Measurements from ENCODE around the gene RAD51B. TPM values are rescaled to one million over a fixed set of nuclear protein-coding genes. Genes with fewer than 3 reads are reported as not detected.

RAD51B gene
- polyA plus RNA-seq, 3 donors = 3.6 to 11.6 (median 9.4) TPM

DNA sequence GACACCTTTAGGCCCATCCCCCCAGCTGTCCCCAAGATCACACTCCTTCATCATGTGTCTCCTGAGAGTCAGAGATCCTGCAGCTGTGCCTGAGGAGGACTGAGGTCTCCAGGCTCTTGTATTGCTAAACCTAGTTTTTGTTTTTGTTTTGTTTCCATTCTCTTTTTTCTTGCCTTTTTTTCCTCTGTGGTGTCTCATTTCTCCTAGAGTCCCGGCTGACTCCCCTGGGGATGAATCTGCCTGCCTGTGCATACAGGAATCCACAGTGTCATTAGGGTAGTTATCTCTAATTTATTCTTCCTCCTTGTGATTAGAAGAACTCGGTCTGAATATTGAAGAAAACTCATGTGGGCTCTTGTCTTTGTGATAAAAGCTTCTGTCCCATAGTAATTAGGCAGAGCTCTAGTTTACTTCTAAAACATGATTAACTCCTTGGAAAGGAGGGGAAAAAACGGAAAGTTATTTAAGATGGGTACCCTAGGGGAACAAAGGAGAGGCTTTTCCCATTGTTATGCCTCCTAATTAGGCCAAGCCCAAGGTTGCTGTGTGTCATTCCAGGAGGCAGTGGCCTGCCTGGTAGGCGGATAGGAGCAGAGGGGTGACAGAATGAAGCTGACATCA is 630.1 kb downstream of the RAD51B start:
- TF ChIP-seq, protein P1, sequence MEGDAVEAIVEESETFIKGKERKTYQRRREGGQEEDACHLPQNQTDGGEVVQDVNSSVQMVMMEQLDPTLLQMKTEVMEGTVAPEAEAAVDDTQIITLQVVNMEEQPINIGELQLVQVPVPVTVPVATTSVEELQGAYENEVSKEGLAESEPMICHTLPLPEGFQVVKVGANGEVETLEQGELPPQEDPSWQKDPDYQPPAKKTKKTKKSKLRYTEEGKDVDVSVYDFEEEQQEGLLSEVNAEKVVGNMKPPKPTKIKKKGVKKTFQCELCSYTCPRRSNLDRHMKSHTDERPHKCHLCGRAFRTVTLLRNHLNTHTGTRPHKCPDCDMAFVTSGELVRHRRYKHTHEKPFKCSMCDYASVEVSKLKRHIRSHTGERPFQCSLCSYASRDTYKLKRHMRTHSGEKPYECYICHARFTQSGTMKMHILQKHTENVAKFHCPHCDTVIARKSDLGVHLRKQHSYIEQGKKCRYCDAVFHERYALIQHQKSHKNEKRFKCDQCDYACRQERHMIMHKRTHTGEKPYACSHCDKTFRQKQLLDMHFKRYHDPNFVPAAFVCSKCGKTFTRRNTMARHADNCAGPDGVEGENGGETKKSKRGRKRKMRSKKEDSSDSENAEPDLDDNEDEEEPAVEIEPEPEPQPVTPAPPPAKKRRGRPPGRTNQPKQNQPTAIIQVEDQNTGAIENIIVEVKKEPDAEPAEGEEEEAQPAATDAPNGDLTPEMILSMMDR (IDR thresholded peaks at IDR 0.05) = no peak
- Histone ChIP-seq H3K4me2 (replicated peaks; ENCODE audit: extremely low read depth, low read length, poor library complexity, severe bottlenecking) (no peak overlapping the region), H3K27ac (ENCODE audit: low read depth in 1 of 2, low read length in 2 of 2) (no peak overlapping the region), H4K20me1 (ENCODE audit: insufficient read depth, low read length) (no peaks in the 10 kb centered on the region), H3K27me3 (ENCODE audit: control insufficient read depth in 2 of 2, insufficient read depth in 2 of 2, low read length in 2 of 2) (no peaks in the 10 kb centered on the region), H3K79me2 (ENCODE audit: insufficient read depth, low read length) (no peaks in the 10 kb centered on the region), H3K36me3 (replicated peaks in 1 of 2; ENCODE audit: control insufficient read depth in 1 of 2, insufficient read depth in 2 of 2, low read length in 2 of 2) (no peaks in the 10 kb centered on the region), H3K9me3 (replicated peaks in 1 of 2; ENCODE audit: control insufficient read depth in 1 of 2, insufficient read depth in 1 of 2, low read length in 2 of 2) (peaks cover 3 to 4% of the 10 kb centered on the region in 2 donors), H3K9ac (ENCODE audit: insufficient read depth, low read length, poor library complexity, severe bottlenecking) (no peak overlapping the region), H3K4me1 (ENCODE audit: control insufficient read depth in 1 of 2, insufficient read depth in 2 of 2, low read length in 2 of 2) (no peaks in the 10 kb centered on the region), H2AFZ (ENCODE audit: insufficient read depth, low read depth, low read length, poor library complexity, severe bottlenecking) (no peak overlapping the region), H3K4me3 (replicated peaks in 1 of 3; ENCODE audit: low read depth in 2 of 3, low read length in 3 of 3) (no peak overlapping the region)
- Mint-ChIP-seq H3K27ac (no peak overlapping the region), H3K4me1 (peaks cover 4% of the 10 kb centered on the region), H3K4me3 (no peak overlapping the region), H3K27me3 (ENCODE audit: low read depth in 3 of 3) (peaks cover 0 to 2% (median 2%) of the 10 kb centered on the region in 3 donors), H3K36me3 (no peaks in the 10 kb centered on the region), H3K9me3 (peaks cover 0 to 3% (median 2%) of the 10 kb centered on the region in 7 donors)
- WGBS (ENCODE audit: insufficient coverage) = no CpG with 5 or more reads among the region's 4 CpGs
- intact Hi-C loops (cut with micrococcal nuclease) = no loop called here
- no peak for DNase-seq

DNA sequence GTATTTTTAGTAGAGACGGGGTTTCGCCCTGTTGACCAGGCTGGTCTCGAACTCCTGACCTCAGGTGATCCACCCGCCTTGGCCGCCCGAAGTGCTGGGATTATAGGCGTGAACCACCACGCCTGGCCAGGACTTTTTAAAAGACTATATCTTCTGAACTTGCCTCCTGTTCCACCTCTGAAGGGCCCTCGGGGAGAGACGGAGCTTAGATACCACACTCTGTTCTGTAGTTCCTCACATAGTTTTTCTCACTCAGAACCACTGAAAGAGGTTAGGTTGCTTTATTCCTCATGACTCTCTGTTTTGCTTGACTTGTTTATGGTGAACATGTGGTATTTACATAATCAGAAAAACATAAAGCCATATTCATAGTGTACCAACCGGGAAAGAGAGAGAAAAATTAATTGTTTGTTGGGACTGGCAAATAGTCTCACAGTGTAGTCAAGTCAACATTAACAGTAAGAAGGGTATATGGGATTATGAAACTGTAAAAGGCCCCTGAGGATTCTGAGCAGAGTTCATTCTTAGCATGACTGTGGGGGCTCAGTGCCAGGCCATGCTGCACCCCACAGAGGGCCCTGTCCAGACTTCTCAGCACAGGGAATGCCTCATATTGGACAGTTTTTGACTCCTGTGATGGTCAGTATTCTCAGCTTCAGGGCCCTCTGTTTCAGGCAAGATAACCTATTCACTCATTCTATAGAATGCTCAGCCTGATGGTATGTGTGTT is 631.0 kb downstream of the RAD51B start:
- H3K27me3 ChIP-seq (ENCODE audit: control insufficient read depth in 2 of 2, insufficient read depth in 2 of 2, low read length in 2 of 2) = no peaks in the 10 kb centered on the region
- no peak overlapping the region for H3K9ac ChIP-seq (ENCODE audit: insufficient read depth, low read length, poor library complexity, severe bottlenecking)
- Mint-ChIP-seq H3K27me3 (ENCODE audit: low read depth in 3 of 3) (peaks cover 0 to 2% (median 0%) of the 10 kb centered on the region in 3 donors), H3K9me3 (peaks cover 2 to 11% (median 9%) of the 10 kb centered on the region in 7 donors), H3K4me3 (no peak overlapping the region), H3K27ac (no peak overlapping the region), H3K4me1 (peaks cover 4% of the 10 kb centered on the region), H3K36me3 (no peaks in the 10 kb centered on the region)
- no peaks in the 10 kb centered on the region for H3K79me2 ChIP-seq (ENCODE audit: insufficient read depth, low read length)
- TF ChIP-seq, protein P1 (IDR thresholded peaks at IDR 0.05) = no peak
- H3K27ac ChIP-seq (ENCODE audit: low read depth in 1 of 2, low read length in 2 of 2) = no peak overlapping the region
- H3K4me3 ChIP-seq (replicated peaks in 1 of 3; ENCODE audit: low read depth in 2 of 3, low read length in 3 of 3) = no peak overlapping the region
- no peaks in the 10 kb centered on the region for H3K36me3 ChIP-seq (replicated peaks in 1 of 2; ENCODE audit: control insufficient read depth in 1 of 2, insufficient read depth in 2 of 2, low read length in 2 of 2)
- intact Hi-C loops (cut with micrococcal nuclease) = no loop called here
- WGBS (ENCODE audit: insufficient coverage) = 97% methylated on average over 7 of the region's 11 CpGs
- H4K20me1 ChIP-seq (ENCODE audit: insufficient read depth, low read length) = no peaks in the 10 kb centered on the region
- no peak overlapping the region for H3K4me2 ChIP-seq (replicated peaks; ENCODE audit: extremely low read depth, low read length, poor library complexity, severe bottlenecking)
- no peak for DNase-seq
- H3K9me3 ChIP-seq (replicated peaks in 1 of 2; ENCODE audit: control insufficient read depth in 1 of 2, insufficient read depth in 1 of 2, low read length in 2 of 2) = peaks cover 5 to 9% of the 10 kb centered on the region in 2 donors
- H3K4me1 ChIP-seq (ENCODE audit: control insufficient read depth in 1 of 2, insufficient read depth in 2 of 2, low read length in 2 of 2) = no peaks in the 10 kb centered on the region
- H2AFZ ChIP-seq (ENCODE audit: insufficient read depth, low read depth, low read length, poor library complexity, severe bottlenecking) = no peak overlapping the region
